Measurements from ENCODE around the gene BCL2L14.

BCL2L14 gene, protein sequence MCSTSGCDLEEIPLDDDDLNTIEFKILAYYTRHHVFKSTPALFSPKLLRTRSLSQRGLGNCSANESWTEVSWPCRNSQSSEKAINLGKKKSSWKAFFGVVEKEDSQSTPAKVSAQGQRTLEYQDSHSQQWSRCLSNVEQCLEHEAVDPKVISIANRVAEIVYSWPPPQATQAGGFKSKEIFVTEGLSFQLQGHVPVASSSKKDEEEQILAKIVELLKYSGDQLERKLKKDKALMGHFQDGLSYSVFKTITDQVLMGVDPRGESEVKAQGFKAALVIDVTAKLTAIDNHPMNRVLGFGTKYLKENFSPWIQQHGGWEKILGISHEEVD

GRCh38 chr12:12070674-12071656, at the start of gene BCL2L14:
TSS of gene BCL2L14 (plus strand) at chr12:12070939. CDS start at chr12:12079306, 8,367 bp downstream.
- DNase-seq: peak; percentile 6

GRCh38 chr12:12022306-12022936, 48.3 kb upstream of the BCL2L14 start:
- DNase-seq: no peak

GRCh38 chr12:12023456-12023855, 47.3 kb upstream of the BCL2L14 start:
- no peak for DNase-seq

DNA sequence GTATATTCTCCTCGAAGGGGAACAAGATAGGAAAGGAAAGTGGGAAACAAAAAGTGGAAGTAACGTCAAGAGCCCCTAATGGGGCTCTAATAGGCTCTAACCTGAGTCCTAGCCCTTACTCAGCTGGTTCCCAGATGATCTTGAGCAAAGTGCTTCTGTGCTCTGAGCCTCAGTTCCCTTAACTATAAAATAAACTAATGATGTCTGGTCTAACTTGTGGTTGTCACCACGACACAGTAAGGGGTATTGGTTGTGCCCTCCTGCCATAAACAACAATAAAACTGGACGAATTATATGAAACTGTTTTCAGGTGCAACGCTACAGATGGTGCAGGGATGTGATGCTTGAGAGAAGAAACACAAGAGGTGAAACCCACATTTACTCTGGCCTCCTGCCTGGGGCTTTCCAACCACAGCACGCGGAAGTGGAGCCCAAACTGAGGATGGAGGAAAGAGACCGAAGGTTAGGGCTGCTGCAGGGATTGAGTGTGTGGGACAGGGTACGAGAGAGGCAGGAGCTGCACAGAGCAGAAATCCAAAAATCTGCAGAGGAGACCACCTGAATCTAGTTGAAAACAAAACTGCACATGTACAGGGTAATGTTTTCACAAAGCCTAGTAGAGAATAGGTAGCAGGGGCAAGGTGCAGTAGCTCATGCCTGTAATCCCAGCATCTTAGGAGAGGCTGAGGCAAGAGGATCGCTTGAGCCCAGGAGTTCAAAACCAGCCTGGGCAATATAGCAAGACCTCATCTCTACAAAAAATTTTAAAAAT, 45.6 kb upstream of the BCL2L14 start:
- no peak for DNase-seq

DNA sequence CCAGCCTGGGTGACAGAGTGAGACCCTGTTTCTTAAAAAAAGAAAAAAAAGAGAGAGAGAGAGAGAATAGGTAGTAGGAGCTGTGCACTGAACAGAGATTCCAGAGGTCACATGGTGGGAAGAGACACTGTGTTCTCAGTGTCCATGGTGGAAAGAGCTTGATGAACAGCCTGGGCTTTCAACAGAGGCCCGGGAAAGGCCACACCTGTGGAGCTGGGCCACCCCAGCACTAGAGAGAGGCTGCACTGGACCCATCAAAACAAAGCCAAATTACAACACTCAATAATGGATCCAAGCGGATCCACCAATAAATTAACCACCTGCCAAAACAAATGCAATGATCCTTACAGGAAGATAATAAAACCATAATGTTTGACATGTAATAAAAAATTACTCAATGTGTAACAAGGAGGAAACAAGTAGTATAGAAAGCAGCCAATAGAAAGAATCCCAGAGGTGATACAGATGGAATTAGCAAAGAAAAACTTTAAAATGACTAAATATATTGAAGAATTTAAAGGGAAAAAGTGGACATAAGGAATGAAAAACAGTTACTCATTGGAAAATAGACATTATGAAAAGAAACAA, 44.8 kb upstream of the BCL2L14 start:
- DNase-seq: no peak

- no peak for DNase-seq
Observed at GRCh38 chr12:12028668-12029402, 41.9 kb upstream of the BCL2L14 start.

- DNase-seq: no peak
Observed at GRCh38 chr12:12029653-12030052, 41.1 kb upstream of the BCL2L14 start.

GRCh38 chr12:12032260-12032791, 38.4 kb upstream of the BCL2L14 start:
- DNase-seq: peak; percentile 11

DNA sequence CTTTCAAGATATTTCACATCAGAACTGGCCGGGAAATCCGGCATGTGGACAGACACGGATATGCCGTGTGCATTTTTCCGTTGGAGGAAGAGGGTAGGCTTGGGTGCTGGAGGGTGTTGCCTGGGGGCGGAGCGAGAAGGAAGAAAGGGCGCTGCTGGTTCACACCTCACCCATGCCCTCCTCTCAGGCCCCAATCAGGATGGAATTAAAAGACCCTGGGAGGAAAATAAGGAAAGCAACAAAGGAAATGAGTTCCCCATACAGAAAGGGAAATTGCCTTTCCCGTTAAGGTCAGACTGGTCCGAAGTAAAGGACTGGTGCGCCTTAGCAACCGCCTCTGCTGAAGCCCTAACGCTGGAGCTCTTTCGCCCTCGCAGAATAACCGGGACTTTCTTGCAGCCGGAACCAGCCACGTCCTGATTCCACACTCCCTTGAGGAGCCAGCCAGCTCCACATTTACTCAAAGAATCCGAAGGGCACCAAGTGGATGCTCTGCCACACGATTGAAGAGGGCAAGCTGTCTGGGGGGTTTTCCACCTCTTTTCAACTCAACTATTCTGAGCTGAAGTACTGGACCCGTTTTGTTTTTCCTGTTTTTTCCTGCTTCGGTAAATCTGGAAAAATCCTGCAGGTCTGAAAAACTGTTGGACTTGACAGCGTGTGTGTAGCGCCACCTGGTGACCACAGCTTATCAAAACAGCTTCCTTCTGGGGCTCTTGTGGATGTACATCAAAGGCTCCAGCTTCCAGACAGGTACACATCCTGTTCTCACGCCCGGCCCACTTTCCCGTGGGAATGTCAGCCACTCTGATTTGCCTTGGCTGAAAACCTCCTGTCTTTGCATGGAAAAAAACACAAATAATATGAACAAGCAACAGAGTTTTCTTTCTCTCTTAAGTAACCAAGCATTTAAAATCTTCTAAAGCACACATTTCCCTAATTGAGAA, 37.6 kb upstream of the BCL2L14 start:
- DNase-seq: peak; percentile 75

DNA sequence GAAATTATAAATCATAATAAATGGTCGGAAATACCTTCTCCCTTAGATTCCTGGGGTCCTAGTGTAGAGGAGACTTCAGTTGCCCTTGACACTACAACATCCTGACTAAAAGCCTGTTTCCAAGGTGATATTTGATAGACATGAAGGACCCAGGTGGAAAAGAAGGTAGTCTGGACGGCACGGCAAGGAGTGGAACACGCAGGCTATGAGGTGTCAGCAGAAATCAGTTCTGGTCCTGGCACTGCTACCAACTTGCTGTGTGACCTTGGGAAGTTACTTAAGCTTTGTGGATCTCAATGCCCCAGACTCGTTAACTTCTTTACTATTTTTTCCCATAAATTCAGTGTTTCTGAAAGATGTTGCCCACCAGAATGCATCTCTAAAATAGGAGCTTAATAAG, 36.9 kb upstream of the BCL2L14 start:
- no peak for DNase-seq

DNA sequence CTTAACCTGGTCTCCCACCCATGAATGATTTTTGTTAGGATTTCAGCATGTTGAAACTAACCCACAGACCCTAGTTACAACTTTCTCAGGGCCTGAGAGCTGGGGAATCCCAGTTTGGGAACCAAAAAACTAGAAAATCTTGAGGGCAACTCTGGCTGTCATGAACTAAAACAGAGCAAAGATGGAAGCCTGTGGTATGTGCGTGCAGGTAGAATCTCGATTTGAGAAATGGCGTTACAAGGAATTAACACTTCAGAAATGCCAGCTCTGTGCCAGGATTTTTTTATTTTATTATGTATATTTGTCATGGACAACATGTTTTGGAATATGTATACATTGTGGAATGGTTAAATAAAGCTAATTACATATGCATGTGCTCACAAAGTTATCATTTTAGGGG, 36.4 kb upstream of the BCL2L14 start:
- DNase-seq: no peak

GRCh38 chr12:12035229-12035628, 35.5 kb upstream of the BCL2L14 start:
- no peak for DNase-seq

DNA sequence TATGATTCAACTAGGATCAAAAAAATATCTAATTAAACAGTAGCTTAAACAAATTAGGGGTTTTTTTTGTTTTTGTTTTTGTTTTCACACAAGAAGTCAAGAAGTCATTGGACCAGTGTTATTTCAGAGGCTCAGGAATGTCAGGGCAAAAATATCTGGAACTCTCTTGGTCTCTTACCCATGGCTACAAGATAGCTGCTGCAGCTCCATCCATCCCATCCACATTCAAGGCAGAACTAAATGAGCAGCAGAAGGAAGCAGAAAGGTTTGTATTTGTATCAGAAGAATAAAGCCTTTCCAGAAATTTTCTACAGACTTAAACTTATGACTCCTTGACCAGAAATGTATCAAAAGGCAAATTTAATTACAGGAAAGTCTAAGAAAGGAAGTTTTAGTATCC, 33.8 kb upstream of the BCL2L14 start:
- no peak for DNase-seq

- DNase-seq: no peak
Observed at GRCh38 chr12:12039897-12040296, 30.8 kb upstream of the BCL2L14 start.

GRCh38 chr12:12046401-12046800, 24.3 kb upstream of the BCL2L14 start:
- no peak for DNase-seq

DNA sequence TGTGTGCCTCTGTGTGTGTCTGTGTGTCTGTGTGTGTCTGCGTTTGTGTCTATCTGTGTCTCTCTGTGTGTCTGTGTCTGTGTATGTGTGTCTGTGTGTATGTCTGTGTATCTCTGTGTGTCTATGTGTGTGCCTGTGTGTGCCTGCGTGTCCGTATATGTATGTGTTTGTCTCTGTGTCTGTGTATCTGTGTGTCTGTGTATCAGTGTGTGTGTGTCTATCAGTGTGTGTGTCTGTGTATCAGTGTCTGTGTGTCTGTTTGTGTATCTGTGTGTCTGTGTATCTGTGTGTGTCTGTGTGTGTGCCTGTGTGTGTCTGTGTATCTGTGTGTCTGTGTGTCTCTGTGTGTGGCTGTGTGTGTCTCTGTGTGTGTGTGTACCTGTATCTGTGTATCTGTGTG, 23.1 kb upstream of the BCL2L14 start:
- DNase-seq: no peak

- DNase-seq: no peak
Observed at GRCh38 chr12:12048266-12048665, 22.5 kb upstream of the BCL2L14 start.

GRCh38 chr12:12048714-12049113, 22.0 kb upstream of the BCL2L14 start:
- no peak for DNase-seq

DNA sequence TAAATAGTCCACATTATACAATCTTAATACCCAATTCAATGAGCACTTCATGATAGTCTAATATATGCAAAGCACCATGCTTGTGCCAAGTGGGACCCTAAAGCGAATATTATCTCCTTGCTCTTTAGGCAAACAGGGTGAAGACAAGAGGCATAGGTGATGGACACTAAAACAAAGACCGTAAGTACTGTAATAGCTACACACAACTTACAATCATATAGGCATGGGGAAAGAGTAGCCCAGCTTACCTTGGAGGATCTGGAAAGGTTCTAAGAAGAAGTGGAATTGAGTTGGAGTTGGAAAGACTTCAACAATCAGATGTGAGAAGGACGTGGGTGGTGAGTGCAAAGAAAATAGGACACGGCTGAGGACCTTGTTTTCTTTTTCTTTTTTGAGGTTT, 19.1 kb upstream of the BCL2L14 start:
- no peak for DNase-seq

DNA sequence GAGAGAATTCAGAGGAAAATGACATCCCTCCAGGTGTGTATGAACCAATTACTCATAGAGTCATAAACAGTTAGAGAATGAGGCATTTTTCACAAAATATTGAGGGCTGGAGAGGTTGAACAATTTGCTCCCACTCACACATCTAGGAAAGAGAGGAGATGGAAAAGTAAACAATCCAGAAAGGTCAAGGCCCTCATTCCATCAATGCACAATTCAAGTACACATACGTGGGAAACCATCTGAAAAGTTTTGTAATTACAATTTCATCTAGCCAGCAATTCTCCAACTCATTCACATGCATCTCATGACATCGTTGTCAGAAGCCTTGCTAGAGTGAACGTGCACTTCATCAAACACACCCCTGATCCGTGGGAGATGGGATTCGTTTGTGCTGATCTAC, 15.7 kb upstream of the BCL2L14 start:
- no peak for DNase-seq
